ENCODE data around the gene MAPK11.

- TF ChIP-seq, protein P1, sequence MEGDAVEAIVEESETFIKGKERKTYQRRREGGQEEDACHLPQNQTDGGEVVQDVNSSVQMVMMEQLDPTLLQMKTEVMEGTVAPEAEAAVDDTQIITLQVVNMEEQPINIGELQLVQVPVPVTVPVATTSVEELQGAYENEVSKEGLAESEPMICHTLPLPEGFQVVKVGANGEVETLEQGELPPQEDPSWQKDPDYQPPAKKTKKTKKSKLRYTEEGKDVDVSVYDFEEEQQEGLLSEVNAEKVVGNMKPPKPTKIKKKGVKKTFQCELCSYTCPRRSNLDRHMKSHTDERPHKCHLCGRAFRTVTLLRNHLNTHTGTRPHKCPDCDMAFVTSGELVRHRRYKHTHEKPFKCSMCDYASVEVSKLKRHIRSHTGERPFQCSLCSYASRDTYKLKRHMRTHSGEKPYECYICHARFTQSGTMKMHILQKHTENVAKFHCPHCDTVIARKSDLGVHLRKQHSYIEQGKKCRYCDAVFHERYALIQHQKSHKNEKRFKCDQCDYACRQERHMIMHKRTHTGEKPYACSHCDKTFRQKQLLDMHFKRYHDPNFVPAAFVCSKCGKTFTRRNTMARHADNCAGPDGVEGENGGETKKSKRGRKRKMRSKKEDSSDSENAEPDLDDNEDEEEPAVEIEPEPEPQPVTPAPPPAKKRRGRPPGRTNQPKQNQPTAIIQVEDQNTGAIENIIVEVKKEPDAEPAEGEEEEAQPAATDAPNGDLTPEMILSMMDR (conservative IDR thresholded peaks at IDR 0.05) = peak; percentile 61
- TF ChIP-seq EZH2 (IDR thresholded peaks at IDR 0.05; ENCODE audit: low read depth) = no peak
These were observed 23.7 kb downstream of the MAPK11 start for GRCh38 chr22:50246242-50247175.

Data from PC-9 (cell line).